Measurements from ENCODE around the gene ANO4.

Gene ANO4

GRCh38 chr12:101018540-101018939, 224.0 kb downstream of the ANO4 start:
- TF ChIP-seq EZH2phosphoT487 (conservative IDR thresholded peaks at IDR 0.05; ENCODE audit: low read length) (no peak), CTCF (IDR thresholded peaks at IDR 0.05; ENCODE audit: insufficient read depth, low read length, poor library complexity, severe bottlenecking) (no peak)
- Histone ChIP-seq H3F3A (ENCODE audit: insufficient read depth) (no peaks in the 10 kb centered on the region), H3K4me3 (ENCODE audit: insufficient read depth, low read length, poor library complexity, severe bottlenecking) (no peak overlapping the region)

GRCh38 chr12:101019201-101019600, 224.6 kb downstream of the ANO4 start:
- no peak overlapping the region for H3K9ac ChIP-seq (ENCODE audit: low read length)
- H3K4me3 ChIP-seq (ENCODE audit: insufficient read depth, low read length, poor library complexity, severe bottlenecking): no peak overlapping the region
- TF ChIP-seq CTCF (IDR thresholded peaks at IDR 0.05; ENCODE audit: insufficient read depth, low read length, poor library complexity, severe bottlenecking) (no peak), EZH2phosphoT487 (conservative IDR thresholded peaks at IDR 0.05; ENCODE audit: low read length) (no peak)
- H3K27me3 ChIP-seq (ENCODE audit: low read length): no peaks in the 10 kb centered on the region
- H3K79me2 ChIP-seq (ENCODE audit: insufficient read depth, low read length): no peaks in the 10 kb centered on the region
- no peaks in the 10 kb centered on the region for H4K20me1 ChIP-seq (ENCODE audit: low read depth, low read length)
- no peaks in the 10 kb centered on the region for H3F3A ChIP-seq (ENCODE audit: insufficient read depth)
- H3K9me3 ChIP-seq (ENCODE audit: insufficient read depth, low read length): no peaks in the 10 kb centered on the region
- H3K36me3 ChIP-seq (ENCODE audit: low read length): no peaks in the 10 kb centered on the region
- no peaks in the 10 kb centered on the region for H3K9me2 ChIP-seq (replicated peaks; ENCODE audit: insufficient read depth, low read length)
- H3K27ac ChIP-seq (ENCODE audit: low read depth, low read length): no peak overlapping the region
- H2AFZ ChIP-seq (ENCODE audit: low read depth, low read length, severe bottlenecking): no peak overlapping the region
- H3K4me2 ChIP-seq (ENCODE audit: low read depth, low read length, poor library complexity, severe bottlenecking): no peak overlapping the region

More at GRCh38 chr12:101018540-101018939, 224.0 kb downstream of the ANO4 start:
- Histone ChIP-seq H3K79me2 (ENCODE audit: insufficient read depth, low read length) (no peaks in the 10 kb centered on the region), H3K9me3 (ENCODE audit: insufficient read depth, low read length) (no peaks in the 10 kb centered on the region), H4K20me1 (ENCODE audit: low read depth, low read length) (no peaks in the 10 kb centered on the region), H3K9ac (ENCODE audit: low read length) (no peak overlapping the region), H3K36me3 (ENCODE audit: low read length) (no peaks in the 10 kb centered on the region), H3K27me3 (ENCODE audit: low read length) (no peaks in the 10 kb centered on the region), H3K9me2 (replicated peaks; ENCODE audit: insufficient read depth, low read length) (no peaks in the 10 kb centered on the region), H3K27ac (ENCODE audit: low read depth, low read length) (no peak overlapping the region), H2AFZ (ENCODE audit: low read depth, low read length, severe bottlenecking) (no peak overlapping the region), H3K4me2 (ENCODE audit: low read depth, low read length, poor library complexity, severe bottlenecking) (no peak overlapping the region)

GRCh38 chr12:101019667-101020066, 225.1 kb downstream of the ANO4 start:
- H4K20me1 ChIP-seq (ENCODE audit: low read depth, low read length): no peaks in the 10 kb centered on the region
- no peak overlapping the region for H3K4me2 ChIP-seq (ENCODE audit: low read depth, low read length, poor library complexity, severe bottlenecking)
- no peaks in the 10 kb centered on the region for H3F3A ChIP-seq (ENCODE audit: insufficient read depth)
- no peaks in the 10 kb centered on the region for H3K36me3 ChIP-seq (ENCODE audit: low read length)
- H3K9ac ChIP-seq (ENCODE audit: low read length): no peak overlapping the region
- no peak overlapping the region for H3K4me3 ChIP-seq (ENCODE audit: insufficient read depth, low read length, poor library complexity, severe bottlenecking)
- H3K79me2 ChIP-seq (ENCODE audit: insufficient read depth, low read length): no peaks in the 10 kb centered on the region
- no peaks in the 10 kb centered on the region for H3K27me3 ChIP-seq (ENCODE audit: low read length)
- H3K9me3 ChIP-seq (ENCODE audit: insufficient read depth, low read length): no peaks in the 10 kb centered on the region
- H3K9me2 ChIP-seq (replicated peaks; ENCODE audit: insufficient read depth, low read length): no peaks in the 10 kb centered on the region
- no peak overlapping the region for H2AFZ ChIP-seq (ENCODE audit: low read depth, low read length, severe bottlenecking)
- H3K27ac ChIP-seq (ENCODE audit: low read depth, low read length): no peak overlapping the region
- TF ChIP-seq EZH2phosphoT487 (conservative IDR thresholded peaks at IDR 0.05; ENCODE audit: low read length) (no peak), CTCF (IDR thresholded peaks at IDR 0.05; ENCODE audit: insufficient read depth, low read length, poor library complexity, severe bottlenecking) (no peak)

Data from SU-DHL-6 (cell line).